ENCODE measurements around the gene ATP10A.
A peak's percentile ranks its signal among the peaks of the same experiment; 100 is the strongest.
"Not testable (repeated sequence)": the region's sequence is repeated elsewhere in the genome, so short reads cannot be mapped to it uniquely, and the experiment has no call there.

Gene ATP10A

GRCh38 chr15:25771338-25771706 is 91.8 kb downstream of the ATP10A start:
- no peak for DNase-seq (ENCODE audit: low spot score)

- no peak for DNase-seq (ENCODE audit: low spot score)
These were observed 92.3 kb downstream of the ATP10A start for GRCh38 chr15:25770618-25771337.

GRCh38 chr15:25770031-25770430 is 93.1 kb downstream of the ATP10A start:
- DNase-seq (ENCODE audit: low spot score): no peak

GRCh38 chr15:25768271-25768670 is 94.9 kb downstream of the ATP10A start:
- no peak for DNase-seq (ENCODE audit: low spot score)

GRCh38 chr15:25767356-25768151 is 95.6 kb downstream of the ATP10A start:
- no peak for DNase-seq (ENCODE audit: low spot score)

GRCh38 chr15:25766417-25766816 is 96.7 kb downstream of the ATP10A start:
- no peak for DNase-seq (ENCODE audit: low spot score)

- DNase-seq (ENCODE audit: low spot score): no peak
These were observed 98.0 kb downstream of the ATP10A start for GRCh38 chr15:25764980-25765735.

- DNase-seq (ENCODE audit: low spot score): no peak
These were observed 99.2 kb downstream of the ATP10A start for GRCh38 chr15:25763954-25764353.

GRCh38 chr15:25763331-25763751 is 99.8 kb downstream of the ATP10A start:
- DNase-seq (ENCODE audit: low spot score): no peak

GRCh38 chr15:25761971-25762662 is 101.0 kb downstream of the ATP10A start:
- no peak for DNase-seq (ENCODE audit: low spot score)

GRCh38 chr15:25759421-25759820 is 103.7 kb downstream of the ATP10A start:
- DNase-seq (ENCODE audit: low spot score): no peak

- DNase-seq (ENCODE audit: low spot score): not testable (repeated sequence)
These were observed 104.5 kb downstream of the ATP10A start for GRCh38 chr15:25758612-25759011.

GRCh38 chr15:25743548-25744275 is 119.4 kb downstream of the ATP10A start:
- no peak for DNase-seq (ENCODE audit: low spot score)

- no peak for DNase-seq (ENCODE audit: low spot score)
These were observed 120.2 kb downstream of the ATP10A start for GRCh38 chr15:25742776-25743547.

- DNase-seq (ENCODE audit: low spot score): peak; percentile 45
These were observed 120.9 kb downstream of the ATP10A start for GRCh38 chr15:25742041-25742730.

- DNase-seq (ENCODE audit: low spot score): no peak
These were observed 121.9 kb downstream of the ATP10A start for GRCh38 chr15:25741256-25741580.

- no peak for DNase-seq (ENCODE audit: low spot score)
These were observed 122.5 kb downstream of the ATP10A start for GRCh38 chr15:25740383-25741255.

GRCh38 chr15:25739687-25740121 is 123.4 kb downstream of the ATP10A start:
- peak; percentile 52 for DNase-seq (ENCODE audit: low spot score)
